Left hindlimb (tissue), 1 donor: ENCODE data around the gene FYN.
"Not testable (repeated sequence)": the region's sequence is repeated elsewhere in the genome, so short reads cannot be mapped to it uniquely, and the experiment has no call there.

Source experiments
- DNase-seq: peaks from one replicate; pipeline ENCODE4 v3.0.0-alpha.2; 2018

FYN gene

DNA sequence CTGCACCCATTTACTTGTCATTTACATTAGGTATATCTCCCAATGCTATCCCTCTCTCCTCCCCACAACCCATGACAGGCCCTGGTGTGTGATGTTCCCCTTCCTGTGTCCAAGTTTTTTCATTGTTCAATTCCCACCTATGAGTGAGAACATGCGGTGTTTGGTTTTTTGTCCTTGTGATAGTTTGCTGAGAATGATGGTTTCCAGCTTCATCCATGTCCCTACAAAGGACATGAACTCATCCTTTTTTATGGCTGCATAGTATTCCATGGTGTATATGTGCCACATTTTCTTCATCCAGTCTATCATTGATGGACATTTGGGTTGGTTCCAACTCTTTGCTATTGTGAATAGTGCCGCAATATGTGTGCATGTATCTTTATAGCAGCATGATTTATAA, 87.1 kb downstream of the FYN start:
- not testable (repeated sequence) for DNase-seq

- DNase-seq = no peak
Observed at GRCh38 chr6:111784433-111784832, 88.8 kb downstream of the FYN start.

GRCh38 chr6:111782887-111783466, 90.3 kb downstream of the FYN start:
- DNase-seq = no peak

DNA sequence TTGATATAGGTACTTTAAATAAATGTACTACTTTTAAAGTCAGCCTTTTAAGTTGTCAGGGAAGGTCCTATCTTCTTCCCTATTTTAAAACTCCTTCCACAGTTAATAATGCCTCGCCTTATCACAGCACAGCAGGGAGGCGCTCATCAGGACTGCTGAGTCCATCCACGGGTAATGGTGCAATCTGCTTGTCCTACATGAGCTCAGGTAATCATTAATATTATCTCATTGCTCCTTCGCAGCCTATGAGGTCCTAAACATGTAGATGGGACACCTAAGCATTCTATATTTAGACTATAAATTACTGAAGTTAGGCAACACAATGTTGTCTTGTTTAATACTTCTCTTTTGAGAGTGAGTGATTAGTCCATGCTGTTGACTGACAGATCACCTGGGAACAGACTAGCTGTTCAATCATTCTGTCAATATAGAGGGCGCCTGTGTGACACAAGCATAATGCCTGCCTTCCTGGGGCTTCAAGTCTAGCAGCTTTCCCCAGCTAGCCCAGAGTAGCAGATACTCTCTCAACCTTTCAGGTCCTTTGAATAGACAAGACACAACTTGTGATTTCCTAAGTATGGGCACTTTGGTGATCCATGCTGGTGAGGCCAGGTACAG, 91.0 kb downstream of the FYN start:
- no peak for DNase-seq

DNA sequence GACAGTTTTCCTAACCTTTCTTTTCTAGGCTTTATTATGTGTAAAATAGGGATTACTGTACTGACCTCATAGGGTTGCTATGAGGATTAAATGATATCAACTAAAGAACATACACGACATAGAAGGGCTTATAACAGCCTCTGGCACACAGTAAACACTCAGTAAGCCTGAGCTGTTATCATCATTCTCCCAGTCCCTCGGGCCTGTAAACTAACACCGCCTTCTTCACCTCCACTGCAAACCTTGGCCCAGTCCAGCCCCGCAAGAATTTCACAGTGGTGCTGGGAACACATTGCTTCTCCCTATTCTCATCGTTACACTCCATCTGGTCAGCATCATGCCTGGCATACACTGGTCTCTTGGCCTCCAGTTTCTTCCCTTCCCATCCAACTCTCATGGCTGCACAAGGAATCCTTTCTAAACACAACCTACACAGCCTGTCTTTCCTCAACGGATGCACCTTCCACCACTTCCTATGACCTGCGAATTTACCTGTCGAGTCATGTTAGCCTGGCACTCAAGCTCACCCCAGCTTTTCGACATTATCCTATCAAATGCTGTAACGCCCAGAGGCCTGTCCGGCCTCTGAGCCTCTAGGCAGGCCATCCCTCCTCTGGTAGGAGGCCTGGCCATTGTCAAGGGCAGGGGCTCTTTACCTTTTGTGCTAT, 92.1 kb downstream of the FYN start:
- DNase-seq = peak; percentile 78

GRCh38 chr6:111780393-111780792, 92.9 kb downstream of the FYN start:
- DNase-seq = no peak

- no peak for DNase-seq
Observed at GRCh38 chr6:111779660-111780059, 93.6 kb downstream of the FYN start.

GRCh38 chr6:111779031-111779430, 94.2 kb downstream of the FYN start:
- DNase-seq = no peak

DNA sequence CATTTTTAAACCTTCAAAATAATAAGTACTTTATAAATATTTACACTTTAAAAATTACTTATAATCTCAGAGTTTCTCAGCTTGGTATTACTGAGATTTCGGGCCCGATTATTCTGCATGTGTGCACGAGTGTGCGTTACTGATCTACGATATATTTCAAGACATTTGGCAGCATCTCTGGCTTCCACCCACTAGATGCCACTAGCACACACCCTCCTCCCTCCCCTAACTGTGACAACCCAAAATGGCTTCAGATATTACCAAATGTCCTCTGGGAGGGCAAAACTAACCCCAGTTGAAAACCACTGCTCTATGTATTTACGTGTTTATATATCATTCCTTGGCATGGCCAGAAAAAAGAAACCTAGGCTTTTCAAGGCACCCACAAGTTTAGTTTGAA, 95.9 kb downstream of the FYN start:
- DNase-seq = no peak

DNA sequence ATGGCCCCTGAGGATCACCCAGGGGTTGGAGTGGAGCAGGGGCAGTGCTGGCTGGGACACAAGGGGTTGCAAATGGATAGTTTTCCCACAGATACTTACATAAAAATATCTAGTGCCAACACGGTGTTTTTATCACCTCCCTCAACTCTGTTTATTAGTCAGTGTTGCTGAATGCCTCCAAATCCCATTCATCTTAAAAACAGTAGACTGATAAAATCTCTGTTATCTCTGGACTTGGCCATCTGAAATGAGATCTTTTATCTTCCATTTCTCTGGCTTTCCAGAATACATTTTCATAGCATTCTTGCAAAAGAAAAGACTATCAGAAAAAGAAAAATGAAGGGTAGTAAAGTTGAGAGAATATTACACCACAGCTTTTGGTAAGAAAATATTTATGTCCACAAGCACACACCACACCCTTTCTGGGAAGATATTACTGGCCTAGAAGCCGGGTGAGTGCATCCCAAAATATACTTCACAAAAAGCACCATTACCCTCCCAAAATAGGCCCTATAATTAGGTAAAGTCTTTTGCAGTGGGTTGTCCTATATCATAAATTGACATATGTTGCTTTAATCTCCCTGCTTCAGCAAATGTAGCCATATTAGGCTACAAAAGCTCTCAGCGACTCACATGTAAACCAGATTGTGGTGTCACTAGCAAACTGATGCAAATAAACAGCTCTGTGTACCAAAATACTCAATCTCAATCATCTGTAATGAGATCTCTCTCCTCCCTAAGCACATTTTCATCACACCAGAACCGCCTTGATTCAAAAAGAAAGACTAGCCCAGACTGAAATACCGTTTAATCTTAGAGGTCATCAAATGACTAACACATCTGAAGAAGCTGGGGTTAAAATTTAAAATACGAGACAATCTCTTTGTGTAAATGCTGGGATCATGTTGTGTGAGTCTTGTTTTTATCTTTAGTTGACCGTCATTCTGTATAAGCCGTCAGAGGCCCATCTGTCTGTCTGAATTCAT, 96.7 kb downstream of the FYN start:
- no peak for DNase-seq

- no peak for DNase-seq
Observed at GRCh38 chr6:111775145-111775922, 97.9 kb downstream of the FYN start.

DNA sequence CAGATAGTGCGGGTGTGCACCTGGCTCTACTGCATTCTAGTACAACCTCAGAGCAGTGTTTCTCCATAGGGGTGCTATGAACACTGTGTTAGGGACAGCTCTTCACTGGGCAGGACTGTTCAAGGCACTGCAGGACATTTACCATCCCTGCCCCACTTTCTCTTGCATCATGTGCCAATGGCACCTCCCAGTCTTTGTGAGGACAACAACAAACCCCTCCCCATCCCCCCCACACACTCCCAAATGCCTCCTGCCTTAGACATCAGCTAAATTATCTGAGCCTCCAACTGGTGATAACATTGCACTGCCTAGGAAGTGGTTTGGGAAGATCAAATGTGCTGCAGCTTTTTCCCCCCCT, 98.9 kb downstream of the FYN start:
- DNase-seq = no peak

- no peak for DNase-seq
Observed at GRCh38 chr6:111773501-111774345, 99.5 kb downstream of the FYN start.

- no peak for DNase-seq
Observed at GRCh38 chr6:111772381-111772780, 100.9 kb downstream of the FYN start.

DNA sequence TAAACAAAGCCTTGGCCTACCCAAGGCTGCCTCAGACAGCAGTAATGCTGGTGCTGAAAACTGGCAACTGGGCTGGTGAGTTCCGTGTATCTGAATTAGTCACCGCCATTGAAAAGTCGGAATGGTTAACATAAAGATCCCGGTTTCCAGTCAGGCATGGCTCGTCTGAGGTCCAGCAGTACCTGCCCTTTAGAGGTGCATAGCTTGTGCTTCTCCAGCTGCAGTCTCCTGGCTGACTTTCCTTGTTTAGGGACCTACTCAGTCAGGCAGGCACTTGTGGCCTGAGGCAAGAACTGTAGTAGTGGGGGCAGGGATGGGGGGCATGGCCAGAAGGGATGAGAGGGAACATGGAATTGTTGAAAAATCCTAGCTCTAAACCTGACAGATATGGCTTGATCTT, 101.6 kb downstream of the FYN start:
- no peak for DNase-seq

DNA sequence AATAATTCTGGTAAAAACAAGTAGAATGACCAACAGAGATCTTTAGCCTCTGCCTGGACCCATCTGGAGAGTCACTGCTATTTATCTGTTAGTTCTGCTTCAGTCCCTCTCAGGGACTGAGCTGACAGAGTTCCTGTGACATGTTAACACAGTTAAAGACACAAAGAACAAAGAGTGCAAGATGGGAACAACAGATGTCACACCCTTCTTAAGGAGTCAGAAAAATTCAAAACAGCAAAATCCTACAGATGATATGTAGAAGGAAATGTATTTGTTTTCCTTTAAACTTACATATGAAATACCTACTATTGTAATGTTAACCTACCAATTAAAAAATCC, 102.2 kb downstream of the FYN start:
- DNase-seq = no peak

- DNase-seq = no peak
Observed at GRCh38 chr6:111770263-111771093, 102.8 kb downstream of the FYN start.

GRCh38 chr6:111769365-111770152, 103.7 kb downstream of the FYN start:
- DNase-seq = no peak

GRCh38 chr6:111768431-111768770, 104.9 kb downstream of the FYN start:
- DNase-seq = no peak
